DOHH2 (cell line): ENCODE data around the gene NR1H3.
A peak's percentile ranks its signal among the peaks of the same experiment; 100 is the strongest.

Experiments used
- H3F3A ChIP-seq: fragments of 200-600 bp; sonication (generic), shearing (Covaris generic); 2 replicates; pipeline ENCODE4 v1.6.0; 2016; ENCODE audit warnings: antibody characterized with exemption, mild to moderate bottlenecking; ENCODE audit not compliant: control insufficient read depth, insufficient read depth
- H3K27ac ChIP-seq: fragments of 200-600 bp; sonication (generic); 2 replicates; pipeline ENCODE4 v1.5.1; 2014; ENCODE audit warnings: low read depth, mild to moderate bottlenecking, low read length, moderate library complexity
- H3K27me3 ChIP-seq: fragments of 200-600 bp; sonication (generic); 2 replicates; pipeline ENCODE4 v1.6.1; 2014; ENCODE audit warnings: mild to moderate bottlenecking, low read length, mixed read lengths; ENCODE audit not compliant: control insufficient read depth
- H3K36me3 ChIP-seq: fragments of 200-600 bp; sonication (generic); 2 replicates; pipeline ENCODE4 v1.6.1; 2014; ENCODE audit warnings: mild to moderate bottlenecking, low read length, moderate library complexity, mixed read lengths; ENCODE audit not compliant: control insufficient read depth
- H3K4me1 ChIP-seq: fragments of 200-600 bp; sonication (generic); 2 replicates; pipeline ENCODE4 v1.6.1; 2014; ENCODE audit warnings: mild to moderate bottlenecking, low read length, mixed read lengths; ENCODE audit not compliant: control insufficient read depth
- H3K4me2 ChIP-seq: fragments of 200-600 bp; sonication (generic); 2 replicates; pipeline ENCODE4 v1.6.0; 2014; ENCODE audit warnings: mild to moderate bottlenecking, low read length, moderate library complexity
- H3K4me3 ChIP-seq: fragments of 200-600 bp; sonication (generic); 2 replicates; pipeline ENCODE4 v1.5.1; 2014; ENCODE audit warnings: mild to moderate bottlenecking, low read length, mixed read lengths
- H3K79me2 ChIP-seq: fragments of 200-600 bp; sonication (generic); 2 replicates; pipeline ENCODE4 v1.6.1; 2014; ENCODE audit warnings: mild to moderate bottlenecking, low read length, mixed read lengths; ENCODE audit not compliant: control insufficient read depth
- H3K9me2 ChIP-seq: fragments of 200-600 bp; sonication (generic); replicated peaks from 2 replicates; pipeline ENCODE4 v1.6.1; 2014; ENCODE audit warnings: mild to moderate bottlenecking, low read length, mixed read lengths; ENCODE audit not compliant: control insufficient read depth
- H3K9me3 ChIP-seq: fragments of 200-600 bp; sonication (generic); 2 replicates; pipeline ENCODE4 v1.6.1; 2014; ENCODE audit warnings: antibody characterized with exemption, low read length, mixed read lengths; ENCODE audit not compliant: control insufficient read depth, insufficient read depth
- H4K20me1 ChIP-seq: fragments of 200-600 bp; sonication (generic); 2 replicates; pipeline ENCODE4 v1.6.0; 2014; ENCODE audit warnings: low read depth, mild to moderate bottlenecking, antibody characterized with exemption, low read length, moderate library complexity; ENCODE audit not compliant: control insufficient read depth, insufficient read depth
- EZH2phosphoT487 ChIP-seq: fragments of 200-600 bp; sonication (generic); IDR thresholded peaks from 2 replicates; pipeline ENCODE4 v1.6.1; 2017; ENCODE audit warnings: borderline replicate concordance, mild to moderate bottlenecking, antibody characterized with exemption, low read length, moderate library complexity, mixed read lengths
- TF ChIP-seq, protein P1 (sequence below): fragments of 200-600 bp; sonication (generic); IDR thresholded peaks from one replicate; pipeline ENCODE4 v1.5.1; 2014; ENCODE audit warnings: antibody characterized with exemption, mild to moderate bottlenecking, low read depth, low read length; ENCODE audit not compliant: poor library complexity, severe bottlenecking

Gene NR1H3

DNA sequence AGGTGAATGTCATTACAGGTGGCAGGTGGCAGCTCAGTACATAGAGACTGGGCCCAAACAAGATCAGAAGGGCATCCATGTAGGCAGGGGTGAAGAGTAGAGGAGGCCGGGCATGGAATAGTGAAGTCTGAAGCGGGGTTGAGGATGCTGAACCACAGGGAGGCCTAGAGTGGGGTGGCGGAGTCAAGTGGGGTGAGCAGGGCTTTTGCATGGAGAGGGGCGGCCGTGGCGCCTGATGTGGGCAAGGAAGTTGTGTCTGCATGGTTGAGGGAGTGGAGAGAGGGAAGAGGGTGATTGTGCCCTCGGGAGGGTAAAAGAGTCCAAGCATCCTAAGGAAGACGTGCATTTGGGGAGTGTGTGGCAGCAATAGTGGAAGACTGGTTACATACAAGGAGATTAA is 28.6 kb upstream of the NR1H3 start:
- Histone ChIP-seq H3F3A (no peaks in the 10 kb centered on the region), H3K9me3 (no peaks in the 10 kb centered on the region), H3K4me3 (no peak overlapping the region), H3K9me2 (no peaks in the 10 kb centered on the region), H4K20me1 (no peaks in the 10 kb centered on the region), H3K79me2 (no peaks in the 10 kb centered on the region), H3K27ac (no peak overlapping the region), H3K27me3 (no peaks in the 10 kb centered on the region), H3K4me1 (peaks cover 19% of the 10 kb centered on the region), H3K4me2 (no peak overlapping the region), H3K36me3 (peaks cover 7% of the 10 kb centered on the region)
- TF ChIP-seq EZH2phosphoT487: no peak
- TF ChIP-seq, protein P1, sequence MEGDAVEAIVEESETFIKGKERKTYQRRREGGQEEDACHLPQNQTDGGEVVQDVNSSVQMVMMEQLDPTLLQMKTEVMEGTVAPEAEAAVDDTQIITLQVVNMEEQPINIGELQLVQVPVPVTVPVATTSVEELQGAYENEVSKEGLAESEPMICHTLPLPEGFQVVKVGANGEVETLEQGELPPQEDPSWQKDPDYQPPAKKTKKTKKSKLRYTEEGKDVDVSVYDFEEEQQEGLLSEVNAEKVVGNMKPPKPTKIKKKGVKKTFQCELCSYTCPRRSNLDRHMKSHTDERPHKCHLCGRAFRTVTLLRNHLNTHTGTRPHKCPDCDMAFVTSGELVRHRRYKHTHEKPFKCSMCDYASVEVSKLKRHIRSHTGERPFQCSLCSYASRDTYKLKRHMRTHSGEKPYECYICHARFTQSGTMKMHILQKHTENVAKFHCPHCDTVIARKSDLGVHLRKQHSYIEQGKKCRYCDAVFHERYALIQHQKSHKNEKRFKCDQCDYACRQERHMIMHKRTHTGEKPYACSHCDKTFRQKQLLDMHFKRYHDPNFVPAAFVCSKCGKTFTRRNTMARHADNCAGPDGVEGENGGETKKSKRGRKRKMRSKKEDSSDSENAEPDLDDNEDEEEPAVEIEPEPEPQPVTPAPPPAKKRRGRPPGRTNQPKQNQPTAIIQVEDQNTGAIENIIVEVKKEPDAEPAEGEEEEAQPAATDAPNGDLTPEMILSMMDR: no peak

DNA sequence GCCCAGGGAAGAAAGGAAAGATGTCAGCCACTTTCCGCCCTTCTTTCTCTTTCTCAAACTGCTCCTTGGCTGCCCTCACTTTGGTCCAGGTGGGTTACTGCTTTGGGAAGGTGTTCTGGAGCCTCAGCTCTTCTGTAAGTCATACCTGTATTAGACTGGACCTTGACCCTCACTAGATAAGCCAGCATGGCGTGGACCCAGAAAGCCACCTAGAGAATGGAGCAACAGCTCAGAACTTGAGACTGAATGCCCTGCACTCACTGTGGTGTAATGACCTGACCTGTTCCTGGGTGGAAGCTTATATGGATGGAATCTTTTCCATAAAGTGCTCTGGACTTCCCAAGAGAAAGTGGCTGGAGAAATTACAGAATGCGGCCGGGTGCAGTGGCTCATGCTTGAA is 24.7 kb upstream of the NR1H3 start:
- Histone ChIP-seq H3K4me3 (no peak overlapping the region), H3K4me2 (no peak overlapping the region), H4K20me1 (no peaks in the 10 kb centered on the region), H3F3A (peaks cover 6% of the 10 kb centered on the region; the same call in 1 of the 2 replicates), H3K36me3 (peaks cover 12% of the 10 kb centered on the region; the same call in 1 of the 2 replicates), H3K27ac (no peak overlapping the region), H3K79me2 (no peaks in the 10 kb centered on the region), H3K9me2 (no peaks in the 10 kb centered on the region), H3K4me1 (peaks cover 23% of the 10 kb centered on the region), H3K9me3 (no peaks in the 10 kb centered on the region), H3K27me3 (no peaks in the 10 kb centered on the region)
- no peak for TF ChIP-seq EZH2phosphoT487
- TF ChIP-seq, protein P1: no peak

DNA sequence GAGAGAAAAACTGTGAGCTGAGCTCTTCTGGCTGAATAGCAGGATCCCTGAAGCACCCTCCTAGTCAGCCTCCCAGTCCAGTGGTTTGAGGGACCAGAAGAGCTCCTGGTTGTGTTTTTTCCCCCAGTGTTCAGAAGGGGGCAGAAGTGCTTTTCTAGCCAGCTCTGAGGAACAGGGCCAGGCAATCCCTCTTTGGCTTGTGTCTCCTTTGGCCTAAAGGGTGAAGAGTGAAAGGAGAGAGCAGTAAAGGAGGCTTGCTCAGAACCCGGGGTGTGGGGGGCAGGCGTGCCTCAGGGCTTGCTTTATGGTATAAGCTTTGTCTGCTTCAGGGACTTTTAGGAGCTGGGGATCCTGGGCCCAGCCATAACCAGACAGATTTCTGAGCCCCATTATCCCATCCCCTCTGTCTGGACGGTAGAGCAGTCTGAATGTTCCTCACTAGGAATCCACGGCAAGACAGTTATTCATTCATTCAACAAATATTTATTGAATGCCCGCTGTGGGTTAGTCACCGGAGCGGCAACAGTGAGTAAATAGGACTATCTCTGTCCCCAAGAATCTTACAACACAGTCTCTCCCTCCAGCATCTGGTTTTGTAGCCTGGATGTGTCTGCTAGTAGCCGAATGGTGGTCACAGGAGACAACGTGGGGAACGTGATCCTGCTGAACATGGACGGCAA is 23.7 kb upstream of the NR1H3 start:
- no peak overlapping the region for H3K4me2 ChIP-seq
- H3K9me2 ChIP-seq: no peaks in the 10 kb centered on the region
- H4K20me1 ChIP-seq: no peaks in the 10 kb centered on the region
- TF ChIP-seq, protein P1: peak; percentile 35
- TF ChIP-seq EZH2phosphoT487: no peak
- H3K27ac ChIP-seq: no peak overlapping the region
- peaks cover 23% of the 10 kb centered on the region for H3K4me1 ChIP-seq
- peaks cover 6% of the 10 kb centered on the region; the same call in 1 of the 2 replicates for H3F3A ChIP-seq
- no peaks in the 10 kb centered on the region for H3K79me2 ChIP-seq
- H3K4me3 ChIP-seq: no peak overlapping the region
- no peaks in the 10 kb centered on the region for H3K27me3 ChIP-seq
- H3K36me3 ChIP-seq: peaks cover 19% of the 10 kb centered on the region
- H3K9me3 ChIP-seq: no peaks in the 10 kb centered on the region
